HG02943 (cell line): ENCODE results near the gene CLPTM1.
A peak's percentile ranks its signal among the peaks of the same experiment; 100 is the strongest.
"Not testable (repeated sequence)": the region's sequence is repeated elsewhere in the genome, so short reads cannot be mapped to it uniquely, and the experiment has no call there.

Source experiments
- ATAC-seq: cut with Tn5 transposase; IDR thresholded peaks from one replicate; pipeline ENCODE4 v1.9.1; 2021; ENCODE audit warnings: mild to moderate bottlenecking, low read depth, moderate library complexity; ENCODE audit not compliant: unreplicated experiment

Gene CLPTM1

DNA sequence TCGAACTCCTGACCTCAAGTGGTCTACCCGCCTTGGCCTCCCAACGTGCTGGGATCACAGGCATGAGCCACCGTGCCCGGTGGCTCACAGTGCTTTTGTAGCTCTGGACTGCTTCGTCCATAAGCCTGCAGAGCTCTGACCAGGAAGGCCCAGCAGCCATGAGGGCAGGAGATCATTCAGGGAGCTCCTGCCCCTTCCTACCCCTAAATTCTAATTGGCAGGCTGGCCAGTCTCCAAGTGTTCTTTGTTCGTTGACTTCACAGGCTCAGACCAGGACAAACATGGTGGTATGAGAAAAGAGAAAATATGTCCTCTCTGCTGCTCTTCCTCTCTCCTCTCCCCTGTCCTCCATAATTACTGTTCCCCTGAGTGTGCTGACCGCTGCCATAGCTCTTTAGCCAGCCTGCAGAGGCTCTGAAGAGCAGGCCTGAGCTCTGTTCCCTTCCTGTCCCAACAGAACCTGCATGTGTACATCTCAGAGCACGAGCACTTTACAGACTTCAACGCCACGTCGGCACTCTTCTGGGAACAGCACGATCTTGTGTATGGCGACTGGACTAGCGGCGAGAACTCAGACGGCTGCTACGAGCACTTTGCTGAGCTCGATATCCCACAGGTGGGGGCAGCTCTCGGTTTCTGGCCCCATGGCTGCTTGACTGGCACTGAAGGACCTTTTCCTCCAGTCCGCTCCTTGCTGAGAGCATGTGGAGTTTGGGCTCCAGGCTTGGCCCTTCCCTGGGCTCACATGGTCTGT lies 19.0 kb downstream of the CLPTM1 start:
- ATAC-seq: no peak

DNA sequence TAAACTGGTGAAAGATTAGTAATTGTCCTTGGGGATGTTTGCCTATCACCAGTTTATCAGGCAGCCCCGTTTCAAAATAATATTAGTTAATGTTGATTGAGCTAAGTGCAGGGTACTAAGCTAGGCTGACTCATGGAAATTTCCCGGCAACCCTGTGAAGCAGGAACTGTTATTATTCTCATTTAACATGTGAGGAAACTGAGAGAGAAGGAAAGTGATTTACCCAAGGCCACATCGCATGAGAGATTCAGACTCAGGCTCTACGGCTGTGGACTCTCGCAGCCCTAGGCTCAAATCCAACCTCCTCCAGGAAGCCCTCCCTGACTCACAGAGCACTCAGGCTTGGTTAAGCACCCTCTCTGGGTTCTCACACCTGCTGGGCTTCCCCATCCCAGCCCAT lies 19.7 kb downstream of the CLPTM1 start:
- no peak for ATAC-seq

DNA sequence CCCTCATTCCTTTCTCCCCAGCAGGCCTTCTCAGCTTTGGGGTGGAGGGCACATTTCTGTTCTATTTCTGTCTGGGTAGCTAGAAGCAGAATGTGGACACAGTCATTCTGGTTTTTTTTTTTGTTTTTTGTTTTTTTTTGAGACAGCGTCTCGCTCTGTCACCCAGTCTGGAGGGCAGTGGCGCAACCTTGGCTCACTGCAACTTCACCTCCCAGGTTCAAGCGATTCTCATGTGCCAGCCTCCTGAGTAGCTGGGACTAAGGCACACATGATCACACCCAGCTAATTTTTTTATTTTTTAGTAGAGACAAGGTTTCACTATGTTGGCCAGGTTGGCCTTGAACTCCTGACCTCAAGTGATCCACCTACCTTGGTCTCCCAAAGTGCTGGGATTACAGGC lies 20.3 kb downstream of the CLPTM1 start:
- ATAC-seq: no peak

DNA sequence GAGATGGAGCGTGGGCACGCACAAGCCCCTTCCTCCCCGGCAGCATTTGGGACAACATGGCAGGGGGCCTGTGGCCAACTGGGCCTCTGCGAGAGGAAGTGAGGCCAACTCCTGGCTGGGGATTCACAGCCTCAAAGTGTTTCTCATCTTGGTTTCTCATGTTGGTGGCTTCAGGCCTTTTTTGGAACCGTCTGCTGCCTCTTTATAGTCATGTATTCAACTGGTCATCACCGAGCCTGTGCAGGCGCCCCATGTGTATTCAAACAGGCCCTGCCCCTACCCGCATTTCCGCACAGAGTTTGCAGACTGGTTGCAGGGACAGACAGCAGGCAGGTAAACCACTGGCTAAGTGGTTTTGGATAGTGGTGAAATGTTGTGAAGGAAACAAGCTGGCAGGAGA lies 28.8 kb downstream of the CLPTM1 start:
- ATAC-seq: no peak

DNA sequence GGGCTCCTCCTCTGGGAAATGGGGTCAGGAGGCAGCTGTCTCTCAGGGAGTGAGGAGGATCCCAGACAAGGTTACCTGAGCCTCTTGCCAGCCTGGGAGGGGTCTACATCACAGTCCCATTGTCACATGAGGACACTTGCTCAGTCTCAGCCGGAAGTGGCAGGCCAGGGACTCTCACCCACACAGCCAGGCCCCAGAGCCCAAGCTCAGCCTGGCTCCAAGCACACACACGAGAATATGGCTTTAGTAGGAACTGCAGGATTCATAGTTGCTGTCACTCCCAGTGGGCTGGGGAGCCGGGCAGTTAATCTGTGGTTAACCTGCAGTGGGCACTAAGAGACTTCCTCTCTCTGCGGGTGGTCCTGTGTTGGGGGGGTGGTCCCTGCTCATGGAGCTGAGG lies 30.3 kb downstream of the CLPTM1 start:
- ATAC-seq: no peak

DNA sequence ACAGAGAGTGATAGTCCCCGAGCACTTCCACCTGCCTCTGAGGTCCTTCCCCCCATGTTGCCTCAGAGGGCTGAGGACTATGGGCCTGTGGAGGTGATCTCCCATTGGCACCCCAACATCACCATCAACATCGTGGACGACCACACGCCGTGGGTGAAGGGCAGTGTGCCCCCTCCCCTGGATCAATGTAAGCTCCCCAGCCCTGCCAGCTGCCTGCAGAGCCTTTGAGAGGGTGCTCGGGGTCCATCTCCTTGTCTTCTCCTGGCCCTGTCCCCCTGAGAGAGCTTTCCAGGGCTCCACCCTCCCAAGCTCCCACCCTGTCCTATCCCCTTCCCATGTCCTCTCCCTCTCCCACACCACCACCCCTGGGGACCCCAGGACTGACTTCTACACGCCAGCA lies 31.2 kb downstream of the CLPTM1 start:
- ATAC-seq: no peak

DNA sequence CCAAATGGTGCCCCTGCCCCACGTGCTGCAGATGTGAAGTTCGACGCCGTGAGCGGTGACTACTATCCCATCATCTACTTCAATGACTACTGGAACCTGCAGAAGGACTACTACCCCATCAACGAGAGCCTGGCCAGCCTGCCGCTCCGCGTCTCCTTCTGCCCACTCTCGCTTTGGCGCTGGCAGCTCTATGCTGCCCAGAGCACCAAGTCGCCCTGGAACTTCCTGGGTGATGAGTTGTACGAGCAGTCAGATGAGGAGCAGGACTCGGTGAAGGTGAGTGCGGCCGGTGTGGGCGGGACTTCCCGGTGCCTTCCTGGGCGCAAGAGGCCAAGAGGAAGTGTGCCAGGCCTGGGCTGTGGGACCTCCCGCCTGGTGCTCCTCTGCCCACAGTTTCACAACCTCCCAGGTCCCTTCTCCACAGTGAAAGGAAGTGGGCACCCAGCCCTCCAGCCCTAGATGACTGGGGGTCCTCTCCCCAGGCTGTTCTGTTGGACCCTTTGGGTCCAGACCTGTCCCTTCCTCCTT lies 32.0 kb downstream of the CLPTM1 start:
- ATAC-seq: no peak

DNA sequence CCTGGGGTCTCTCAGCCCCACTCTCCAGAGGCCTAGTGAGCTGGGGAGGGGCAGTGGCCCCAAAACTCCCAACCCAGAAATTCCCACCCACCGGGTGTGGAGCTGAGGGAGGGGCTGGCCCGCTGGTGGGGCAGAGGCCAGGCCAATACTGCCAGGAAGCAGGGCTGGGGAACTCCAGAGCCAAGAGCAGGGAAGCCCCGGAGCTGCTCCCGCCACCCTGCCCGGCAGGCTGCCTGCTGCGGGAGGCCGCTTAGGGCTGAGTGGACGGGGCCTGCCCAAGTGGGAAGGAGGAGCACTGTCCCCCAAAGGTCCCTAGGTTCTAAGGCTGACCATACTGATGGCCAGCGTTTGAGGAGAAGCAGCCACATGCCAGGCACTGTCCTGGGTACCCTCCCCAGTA lies 33.1 kb downstream of the CLPTM1 start:
- no peak for ATAC-seq

DNA sequence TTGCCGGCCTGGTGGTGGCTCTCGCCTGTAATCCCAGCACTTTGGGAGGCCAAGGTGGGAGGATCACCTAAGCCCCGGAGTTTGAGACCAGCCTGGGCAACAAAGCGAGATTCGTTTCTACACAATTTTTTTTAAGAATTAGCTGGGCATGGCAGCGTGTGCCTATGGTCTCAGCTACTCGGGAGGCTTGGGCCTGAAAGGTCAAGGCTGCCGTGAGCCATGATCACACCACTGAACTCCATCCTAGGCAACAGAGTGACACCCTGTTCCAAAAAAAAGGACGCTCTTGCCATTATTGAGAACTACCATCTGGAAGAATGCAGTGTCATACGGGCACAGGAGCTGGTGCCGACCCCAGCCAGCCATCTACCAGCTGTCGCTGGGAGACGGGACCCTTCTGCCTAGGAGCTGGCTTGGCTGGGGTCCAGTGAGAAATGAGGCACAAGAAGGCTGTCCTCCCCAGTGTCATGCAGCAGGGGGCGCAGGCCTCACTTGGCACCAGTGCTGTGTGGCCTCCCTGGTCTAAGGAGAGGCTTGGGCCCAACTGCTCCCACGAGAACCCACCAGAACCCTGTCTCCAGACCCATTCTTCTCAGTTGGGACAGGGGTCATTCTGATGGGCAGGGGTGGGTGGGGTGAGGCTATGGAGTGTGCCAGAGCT lies 33.8 kb downstream of the CLPTM1 start:
- ATAC-seq: no peak

DNA sequence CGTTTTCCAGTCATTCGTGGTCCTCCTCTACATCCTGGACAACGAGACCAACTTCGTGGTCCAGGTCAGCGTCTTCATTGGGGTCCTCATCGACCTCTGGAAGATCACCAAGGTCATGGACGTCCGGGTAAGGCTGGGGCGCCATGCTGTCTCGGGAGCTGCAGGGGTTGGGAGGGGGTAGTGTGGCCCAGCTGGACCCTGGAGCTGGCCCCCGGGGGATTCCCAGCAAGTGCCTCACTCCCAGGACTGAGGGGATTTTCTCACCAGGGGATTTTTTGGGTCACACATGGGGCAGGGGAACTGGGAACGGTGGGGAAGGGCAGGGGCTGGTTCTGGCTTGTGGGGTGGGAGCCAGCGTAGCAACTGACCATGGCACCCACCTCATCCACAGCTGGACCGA lies 35.3 kb downstream of the CLPTM1 start:
- ATAC-seq: no peak

DNA sequence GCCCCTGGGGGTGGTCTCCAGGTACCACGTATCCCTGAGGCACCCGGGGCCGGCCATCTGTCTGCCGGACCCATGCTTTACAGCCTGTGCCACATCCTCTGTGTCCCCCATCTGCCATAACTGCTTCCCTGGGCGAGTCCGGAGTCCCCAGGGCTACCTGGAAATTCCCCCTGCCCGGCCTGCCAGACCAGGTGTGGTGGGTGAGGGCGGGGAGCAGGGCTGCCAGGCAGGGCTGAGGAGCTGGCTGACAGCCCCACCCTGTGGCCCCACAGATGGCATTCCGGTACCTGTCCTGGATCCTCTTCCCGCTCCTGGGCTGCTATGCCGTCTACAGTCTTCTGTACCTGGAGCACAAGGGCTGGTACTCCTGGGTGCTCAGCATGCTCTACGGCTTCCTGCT lies 35.8 kb downstream of the CLPTM1 start:
- no peak for ATAC-seq

DNA sequence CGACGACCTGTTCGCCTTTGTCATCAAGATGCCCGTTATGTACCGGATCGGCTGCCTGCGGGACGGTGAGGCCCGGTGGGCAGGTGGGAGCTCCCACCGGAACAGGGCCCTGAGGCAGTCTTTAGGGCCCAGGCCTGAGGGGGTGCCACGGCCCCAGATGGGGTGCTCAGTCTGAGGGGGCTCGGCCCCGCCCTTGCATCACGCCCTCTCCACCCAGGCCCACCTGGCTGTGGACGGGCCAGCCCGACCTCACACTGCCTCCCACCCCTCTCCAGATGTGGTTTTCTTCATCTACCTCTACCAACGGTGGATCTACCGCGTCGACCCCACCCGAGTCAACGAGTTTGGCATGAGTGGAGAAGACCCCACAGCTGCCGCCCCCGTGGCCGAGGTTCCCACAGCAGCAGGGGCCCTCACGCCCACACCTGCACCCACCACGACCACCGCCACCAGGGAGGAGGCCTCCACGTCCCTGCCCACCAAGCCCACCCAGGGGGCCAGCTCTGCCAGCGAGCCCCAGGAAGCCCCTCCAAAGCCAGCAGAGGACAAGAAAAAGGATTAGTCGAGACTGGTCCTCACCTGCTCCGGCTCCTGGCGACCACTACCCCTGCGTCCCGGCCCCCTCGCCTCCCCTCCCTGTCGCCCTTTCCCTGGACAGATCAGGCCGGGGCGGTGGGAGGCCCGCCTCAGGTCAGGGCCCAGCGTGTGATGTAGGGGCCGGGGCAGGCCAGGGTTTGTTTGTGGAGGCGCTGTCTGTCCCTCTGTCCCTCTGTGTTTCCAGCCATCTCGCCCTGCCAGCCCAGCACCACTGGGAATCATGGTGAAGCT lies 37.4 kb downstream of the CLPTM1 start:
- no peak for ATAC-seq

DNA sequence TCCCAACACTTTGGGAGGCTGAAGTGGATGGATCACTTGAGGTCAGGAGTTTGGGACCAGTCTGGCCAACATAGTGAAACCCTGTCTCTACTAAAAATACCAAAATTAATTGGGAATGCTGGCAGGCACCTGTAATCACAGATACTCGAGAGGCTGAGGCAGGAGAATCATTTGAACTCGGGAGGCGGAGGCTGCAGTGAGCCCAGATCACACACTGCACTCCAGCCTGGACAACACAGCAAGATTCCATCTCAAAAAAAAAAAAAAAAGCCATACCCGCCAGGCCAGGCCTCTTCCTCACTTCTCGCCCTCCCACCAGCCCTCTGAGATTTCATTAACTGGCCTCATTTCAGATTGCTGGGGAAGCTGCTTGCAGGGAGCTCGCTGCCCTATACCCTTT lies 38.3 kb downstream of the CLPTM1 start:
- ATAC-seq: no peak

DNA sequence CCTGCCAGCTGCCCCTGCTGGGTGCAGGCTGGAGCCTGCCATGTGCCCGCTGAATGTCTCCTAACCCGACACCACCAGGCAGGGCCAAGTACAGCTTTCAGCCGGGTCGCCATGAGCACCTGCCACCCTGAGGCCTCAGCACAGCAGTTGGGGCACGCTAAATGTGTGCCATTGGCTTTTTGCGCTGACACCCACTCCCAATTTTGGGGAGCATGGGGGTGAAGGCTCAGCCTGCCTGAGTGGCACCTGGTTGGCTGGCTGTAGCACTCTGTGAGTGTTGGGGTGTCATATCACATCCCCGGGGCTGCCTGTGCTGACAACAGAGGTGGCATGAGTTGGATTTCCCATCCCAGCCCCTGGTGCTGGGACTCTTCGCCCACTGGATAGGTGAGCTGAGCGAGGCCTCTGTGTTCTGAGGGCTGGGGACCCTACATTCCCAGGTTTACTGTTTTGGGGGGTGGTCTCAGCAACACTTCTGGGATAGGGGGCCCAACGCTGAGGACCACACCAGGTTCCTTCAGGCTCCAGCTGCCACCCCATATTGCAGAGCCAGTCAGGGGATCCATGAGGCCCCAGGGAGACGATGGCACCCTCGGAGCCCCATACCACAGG lies 38.9 kb downstream of the CLPTM1 start:
- no peak for ATAC-seq

DNA sequence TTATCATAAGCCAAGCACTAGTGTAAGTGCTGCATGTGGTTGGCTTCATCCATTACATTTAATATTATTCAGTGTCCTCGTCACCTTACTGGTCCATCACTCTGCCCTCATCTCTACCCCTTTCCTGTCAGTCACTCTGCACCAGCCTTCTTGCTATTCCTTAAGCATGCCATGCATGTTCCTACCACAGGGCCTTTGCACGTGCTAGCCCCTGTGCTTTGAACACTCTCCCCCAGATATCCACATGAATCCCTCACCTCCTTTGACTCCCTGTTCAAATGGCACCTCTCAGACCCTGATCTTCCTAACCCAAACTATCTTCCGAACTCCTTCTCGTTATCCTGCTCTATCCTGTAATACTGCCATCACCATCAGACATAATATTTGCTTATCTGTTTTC lies 42.8 kb downstream of the CLPTM1 start:
- ATAC-seq: no peak

DNA sequence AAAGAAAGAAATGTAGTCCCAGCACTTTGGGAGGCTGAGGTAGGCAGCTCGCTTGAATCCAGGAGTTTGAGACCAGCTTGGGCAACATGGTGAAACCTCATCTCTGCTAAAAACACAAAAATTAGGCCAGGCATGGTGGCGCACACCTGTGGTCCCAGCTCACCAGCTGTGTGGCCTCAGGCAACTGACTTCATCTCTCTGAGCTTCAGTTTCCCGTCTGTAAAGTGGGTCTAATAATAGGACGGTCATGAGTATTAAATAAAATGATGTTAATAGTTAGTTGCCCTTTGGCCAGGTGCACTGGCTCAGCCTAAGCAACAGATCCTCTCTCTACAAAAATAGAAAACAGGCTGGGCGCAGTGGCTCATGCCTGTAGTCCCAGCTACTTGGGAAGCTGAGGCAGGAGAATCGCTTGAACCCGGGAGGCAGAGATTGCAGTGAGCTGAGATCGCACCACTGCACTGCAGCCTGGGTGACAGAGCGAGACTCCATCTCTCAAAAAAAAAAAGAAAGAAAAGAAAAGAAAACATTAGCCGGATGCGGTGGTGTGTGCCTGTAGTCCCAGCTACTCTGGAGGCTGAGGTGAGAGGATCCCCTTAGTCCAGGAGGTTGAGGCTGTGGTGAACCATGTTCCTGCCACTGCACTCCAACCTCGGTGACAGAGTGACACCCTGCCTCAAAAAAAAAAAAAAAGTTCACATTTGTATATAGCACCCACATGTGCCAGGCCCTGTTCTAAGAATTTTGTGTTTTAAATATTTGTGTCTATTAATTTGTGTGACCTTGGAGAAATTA lies 44.1 kb downstream of the CLPTM1 start:
- not testable (repeated sequence) for ATAC-seq

DNA sequence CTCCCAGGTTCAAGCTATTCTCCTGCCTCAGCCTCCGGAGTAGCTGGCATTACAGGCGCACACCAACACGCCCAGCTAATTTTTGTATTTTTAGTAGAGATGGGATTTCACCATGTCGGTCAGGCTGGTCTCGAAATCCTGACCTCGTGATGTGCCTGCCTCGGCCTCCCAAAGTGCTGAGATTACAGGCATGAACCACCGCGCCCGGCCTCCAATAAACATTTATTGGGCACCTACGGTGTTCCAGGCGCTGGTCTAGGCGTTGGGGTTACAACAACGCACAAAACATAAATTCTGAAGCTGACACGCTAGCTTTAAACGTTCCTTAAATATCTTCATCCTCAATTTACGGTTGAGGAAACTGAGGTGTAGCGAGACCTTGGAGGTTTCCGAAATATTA lies 45.5 kb downstream of the CLPTM1 start:
- not testable (repeated sequence) for ATAC-seq

DNA sequence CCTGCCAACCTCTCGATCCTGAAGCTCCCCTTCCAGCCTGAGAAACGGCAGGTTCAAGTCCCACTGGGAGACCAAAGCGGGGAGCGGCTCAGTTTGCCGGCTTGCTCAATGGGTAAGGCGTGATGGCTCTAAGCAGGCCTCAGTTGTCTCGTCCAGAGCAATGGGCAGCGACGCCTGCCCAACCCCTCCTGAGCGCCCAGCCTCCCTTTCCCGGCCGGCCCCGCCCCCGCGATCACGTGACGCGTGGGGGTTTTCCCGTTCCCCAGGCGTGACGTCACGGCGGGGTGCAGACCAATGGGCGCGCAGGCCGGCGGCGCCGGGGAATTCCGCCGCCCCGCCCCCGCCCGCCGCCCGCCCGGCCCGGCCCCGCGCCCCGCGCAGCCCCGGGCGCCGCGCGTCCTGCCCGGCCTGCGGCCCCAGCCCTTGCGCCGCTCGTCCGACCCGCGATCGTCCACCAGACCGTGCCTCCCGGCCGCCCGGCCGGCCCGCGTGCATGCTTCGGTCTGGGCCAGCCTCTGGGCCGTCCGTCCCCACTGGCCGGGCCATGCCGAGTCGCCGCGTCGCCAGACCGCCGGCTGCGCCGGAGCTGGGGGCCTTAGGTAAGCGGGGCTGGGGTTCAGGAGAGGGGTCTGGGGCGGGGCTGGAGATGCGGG lies 46.0 kb downstream of the CLPTM1 start, which contains the start of gene RELB:
TSS of gene RELB (plus strand) at position 378 of the 653 bp plus-strand sequence. CDS start at position 494, 116 bp downstream.
- peak; percentile 40 for ATAC-seq

DNA sequence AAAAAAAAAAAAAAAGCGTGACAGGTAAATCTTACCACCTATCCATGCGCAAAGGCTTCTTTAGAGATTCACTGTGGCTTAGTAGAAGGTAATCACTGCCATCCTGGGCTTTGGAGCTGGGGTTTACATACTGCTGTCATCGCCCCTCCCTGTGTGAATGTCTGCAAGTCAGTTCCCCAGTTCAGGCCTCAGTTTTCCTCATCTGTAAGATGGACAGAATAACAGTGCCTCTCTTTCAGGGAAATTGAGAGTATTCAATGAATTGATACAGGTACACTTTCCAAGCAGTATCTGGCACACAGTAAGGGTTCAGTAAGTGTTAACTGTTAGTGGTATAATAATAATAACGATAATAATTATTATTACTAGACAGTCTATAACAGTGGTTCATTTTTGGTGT lies 48.3 kb downstream of the CLPTM1 start:
- no peak for ATAC-seq
